GM23248 (cell line): ENCODE measurements around the gene AADACL4.

Experiments used
- EZH2 ChIP-seq: fragments of 200-600 bp; sonication (generic); IDR thresholded peaks from 2 replicates; pipeline ENCODE4 v1.6.1; 2018; ENCODE audit warnings: antibody characterized with exemption, mild to moderate bottlenecking; ENCODE audit not compliant: insufficient read depth, poor library complexity, severe bottlenecking
- EZH2phosphoT487 ChIP-seq: fragments of 200-600 bp; sonication (generic); IDR thresholded peaks from 2 replicates; pipeline ENCODE4 v1.6.1; 2018; ENCODE audit warnings: antibody characterized with exemption, moderate library complexity, mild to moderate bottlenecking, low read depth; ENCODE audit not compliant: insufficient read depth

DNA sequence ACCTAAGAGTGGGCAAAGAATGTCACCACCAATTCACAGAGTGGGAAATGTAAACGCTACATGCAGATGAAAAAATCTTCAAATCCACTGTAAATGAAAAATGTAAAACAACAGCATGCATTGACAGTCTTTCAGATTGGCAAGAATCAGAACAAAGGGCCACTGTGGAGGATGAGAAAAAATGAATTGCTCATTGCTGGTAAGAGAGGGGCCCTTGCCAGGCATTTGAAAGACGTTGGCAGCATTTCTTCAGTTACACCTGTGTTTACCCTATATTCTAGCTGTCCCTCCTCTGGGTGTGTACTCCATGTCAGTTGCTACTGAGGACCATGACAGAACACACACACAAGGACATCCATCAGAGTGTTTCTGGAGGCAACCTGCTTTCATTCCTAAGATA lies 46.3 kb downstream of the AADACL4 start:
- TF ChIP-seq EZH2 (no peak), EZH2phosphoT487 (no peak)
